ENCODE results near the gene NGF.

DNA sequence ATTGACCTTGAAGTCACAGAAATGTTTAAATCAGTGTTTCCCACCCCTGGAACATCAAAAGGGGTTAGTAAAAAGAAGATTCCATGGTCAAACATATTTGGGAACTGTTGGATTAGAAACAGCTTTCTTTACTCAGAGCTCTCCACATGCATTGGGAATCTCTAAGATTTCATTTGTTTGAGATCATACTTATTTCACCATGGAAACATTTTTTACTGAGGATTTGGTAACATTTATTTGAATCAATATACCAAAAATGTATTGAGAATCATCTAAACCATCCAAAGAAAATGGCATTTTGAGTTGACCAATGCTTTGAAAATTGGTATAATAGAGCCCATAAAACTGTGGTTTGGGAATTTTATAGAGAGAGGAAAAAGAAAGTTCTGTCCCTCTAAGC lies 25.3 kb downstream of the NGF start:
- TF ChIP-seq, protein P1, sequence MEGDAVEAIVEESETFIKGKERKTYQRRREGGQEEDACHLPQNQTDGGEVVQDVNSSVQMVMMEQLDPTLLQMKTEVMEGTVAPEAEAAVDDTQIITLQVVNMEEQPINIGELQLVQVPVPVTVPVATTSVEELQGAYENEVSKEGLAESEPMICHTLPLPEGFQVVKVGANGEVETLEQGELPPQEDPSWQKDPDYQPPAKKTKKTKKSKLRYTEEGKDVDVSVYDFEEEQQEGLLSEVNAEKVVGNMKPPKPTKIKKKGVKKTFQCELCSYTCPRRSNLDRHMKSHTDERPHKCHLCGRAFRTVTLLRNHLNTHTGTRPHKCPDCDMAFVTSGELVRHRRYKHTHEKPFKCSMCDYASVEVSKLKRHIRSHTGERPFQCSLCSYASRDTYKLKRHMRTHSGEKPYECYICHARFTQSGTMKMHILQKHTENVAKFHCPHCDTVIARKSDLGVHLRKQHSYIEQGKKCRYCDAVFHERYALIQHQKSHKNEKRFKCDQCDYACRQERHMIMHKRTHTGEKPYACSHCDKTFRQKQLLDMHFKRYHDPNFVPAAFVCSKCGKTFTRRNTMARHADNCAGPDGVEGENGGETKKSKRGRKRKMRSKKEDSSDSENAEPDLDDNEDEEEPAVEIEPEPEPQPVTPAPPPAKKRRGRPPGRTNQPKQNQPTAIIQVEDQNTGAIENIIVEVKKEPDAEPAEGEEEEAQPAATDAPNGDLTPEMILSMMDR (IDR thresholded peaks at IDR 0.05): no peak
- TF ChIP-seq POLR2A (IDR thresholded peaks at IDR 0.05): no peak

All from lower leg skin (tissue), 3 donors.